Colon (tissue), 2 donors: ENCODE data around the gene FBLN1.
"Not testable (repeated sequence)": the region's sequence is repeated elsewhere in the genome, so short reads cannot be mapped to it uniquely, and the experiment has no call there.

Source experiments
- FAIRE-seq: peaks from 2 replicates; lab custom pipeline; 2012; peaks lifted over from hg19 to GRCh38; lab: Jason Lieb, UNC
- donor health status: control.
- donor health status: control.

FBLN1 gene

GRCh38 chr22:45612940-45613339 lies 110.3 kb downstream of the FBLN1 start:
- FAIRE-seq: no peak

DNA sequence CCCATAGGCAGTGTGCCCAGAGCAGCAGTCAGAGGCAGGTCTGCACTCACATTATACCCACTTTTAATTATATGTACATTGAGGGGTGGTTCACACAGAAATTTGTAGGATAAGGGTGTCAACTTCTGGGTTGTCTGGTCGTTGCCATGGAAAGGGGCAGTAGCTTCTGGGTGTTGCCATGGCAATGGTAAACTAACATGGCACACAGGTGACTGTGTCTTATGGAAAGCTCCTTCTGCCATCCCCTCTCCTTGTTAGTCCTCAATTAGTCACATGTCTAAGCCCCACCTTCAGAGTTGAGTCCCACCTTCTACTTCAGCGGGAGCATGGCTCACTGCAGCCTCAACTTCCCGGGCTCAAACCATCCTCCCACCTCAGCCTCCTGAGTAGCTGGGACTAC lies 112.7 kb downstream of the FBLN1 start:
- FAIRE-seq: no peak

GRCh38 chr22:45616432-45616831 lies 113.7 kb downstream of the FBLN1 start:
- no peak for FAIRE-seq

DNA sequence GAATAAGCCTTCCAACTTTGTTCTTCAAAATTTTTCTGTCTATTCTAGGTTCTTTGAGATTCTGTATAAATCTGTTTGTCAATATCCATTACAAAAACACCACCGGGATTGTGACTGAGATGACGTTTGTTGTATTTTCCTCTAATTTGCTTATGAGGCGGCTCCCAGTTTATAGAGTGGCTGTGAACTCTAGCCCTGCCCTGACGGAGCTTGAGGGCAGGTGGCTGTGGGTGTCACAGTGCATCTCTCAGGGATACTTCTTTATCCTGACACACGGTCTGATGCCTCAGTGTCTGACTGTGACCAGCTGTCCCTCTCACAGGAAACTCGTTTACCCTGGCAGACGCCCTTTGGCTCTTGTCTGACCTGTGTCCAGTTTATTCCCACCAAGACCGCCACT lies 115.3 kb downstream of the FBLN1 start:
- FAIRE-seq: no peak

- FAIRE-seq: no peak
Measured at GRCh38 chr22:45620706-45621105, 118.0 kb downstream of the FBLN1 start.

DNA sequence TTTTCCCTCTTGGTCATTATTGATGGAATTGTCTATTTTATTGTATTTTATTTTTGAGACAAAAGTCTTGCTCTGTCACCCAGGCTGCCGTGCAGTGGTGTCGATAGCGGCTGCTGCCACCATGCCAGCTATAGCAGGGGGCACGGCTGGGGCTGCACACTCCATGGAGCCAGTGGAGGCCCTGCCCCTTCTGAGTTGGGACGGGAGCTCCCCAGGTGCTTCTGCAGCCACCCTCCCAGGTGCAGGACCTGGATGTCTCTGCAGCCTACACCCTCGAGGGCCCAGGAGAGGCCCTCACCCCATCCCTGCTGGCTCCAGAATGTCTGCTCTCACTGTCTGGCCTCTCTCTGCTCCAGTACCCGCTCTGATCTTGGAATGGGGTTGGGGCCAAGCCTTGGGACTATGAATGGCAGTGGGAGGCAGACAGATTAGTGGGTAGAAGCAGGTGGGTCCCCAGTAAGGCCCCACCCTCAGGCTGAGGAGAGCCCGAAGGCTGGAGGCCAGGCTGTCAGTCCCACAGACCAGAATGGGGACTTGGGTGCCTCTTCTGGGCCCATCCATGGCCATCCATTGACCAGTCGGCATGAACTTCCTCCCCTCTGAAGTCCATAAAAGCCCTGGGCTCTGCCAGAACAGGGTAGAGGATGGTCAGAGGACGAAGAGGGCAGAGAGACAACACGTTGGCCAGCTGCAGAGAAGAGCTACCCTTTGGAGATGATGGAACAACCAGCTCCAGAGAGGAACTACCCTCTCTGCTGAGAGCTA lies 119.3 kb downstream of the FBLN1 start:
- FAIRE-seq: no peak

- FAIRE-seq: not testable (repeated sequence)
Measured at GRCh38 chr22:45623464-45624145, 120.9 kb downstream of the FBLN1 start.

- no peak for FAIRE-seq
Measured at GRCh38 chr22:45626198-45626651, 123.5 kb downstream of the FBLN1 start.

GRCh38 chr22:45627489-45628233 lies 125.0 kb downstream of the FBLN1 start:
- FAIRE-seq: no peak

DNA sequence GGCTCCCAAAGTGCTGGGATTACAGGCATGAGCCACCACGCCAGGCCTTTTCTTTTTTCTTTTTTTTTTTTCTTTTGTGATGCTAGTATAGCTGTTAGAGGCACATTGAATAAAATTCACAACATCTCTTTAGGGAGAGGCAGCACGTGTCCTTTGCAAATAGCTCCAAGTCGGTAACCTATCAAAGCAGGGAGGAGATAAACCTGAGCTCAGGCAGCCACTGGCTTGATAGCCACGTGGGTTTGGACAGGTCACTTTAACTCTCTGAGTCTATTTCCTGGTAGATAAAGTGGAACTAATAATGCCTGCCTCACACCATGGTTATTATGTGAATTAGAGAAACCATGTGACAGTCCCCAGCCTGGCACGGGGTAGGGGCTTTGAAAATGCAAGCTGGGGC lies 125.8 kb downstream of the FBLN1 start:
- FAIRE-seq: no peak

GRCh38 chr22:45629469-45630089 lies 126.9 kb downstream of the FBLN1 start:
- no peak for FAIRE-seq

DNA sequence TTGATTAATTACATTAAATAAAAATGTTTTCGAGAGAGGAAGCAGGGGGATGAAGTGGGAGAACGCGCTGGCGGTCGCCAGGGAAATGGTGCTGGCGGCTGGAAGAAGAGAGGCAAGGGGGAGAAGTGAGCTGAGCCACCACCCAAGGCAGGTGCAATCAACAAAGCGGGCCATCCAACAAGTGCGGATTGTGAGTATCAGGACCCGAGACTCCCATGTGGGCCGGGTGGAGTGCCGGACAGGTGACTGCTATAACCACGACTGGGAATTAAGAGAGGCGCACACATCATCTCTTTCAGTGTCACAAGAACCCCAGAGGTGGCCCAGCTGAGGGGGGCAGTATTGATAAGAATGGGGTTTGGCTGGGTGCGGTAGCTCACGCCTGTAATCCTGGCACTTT lies 127.8 kb downstream of the FBLN1 start:
- FAIRE-seq: no peak

DNA sequence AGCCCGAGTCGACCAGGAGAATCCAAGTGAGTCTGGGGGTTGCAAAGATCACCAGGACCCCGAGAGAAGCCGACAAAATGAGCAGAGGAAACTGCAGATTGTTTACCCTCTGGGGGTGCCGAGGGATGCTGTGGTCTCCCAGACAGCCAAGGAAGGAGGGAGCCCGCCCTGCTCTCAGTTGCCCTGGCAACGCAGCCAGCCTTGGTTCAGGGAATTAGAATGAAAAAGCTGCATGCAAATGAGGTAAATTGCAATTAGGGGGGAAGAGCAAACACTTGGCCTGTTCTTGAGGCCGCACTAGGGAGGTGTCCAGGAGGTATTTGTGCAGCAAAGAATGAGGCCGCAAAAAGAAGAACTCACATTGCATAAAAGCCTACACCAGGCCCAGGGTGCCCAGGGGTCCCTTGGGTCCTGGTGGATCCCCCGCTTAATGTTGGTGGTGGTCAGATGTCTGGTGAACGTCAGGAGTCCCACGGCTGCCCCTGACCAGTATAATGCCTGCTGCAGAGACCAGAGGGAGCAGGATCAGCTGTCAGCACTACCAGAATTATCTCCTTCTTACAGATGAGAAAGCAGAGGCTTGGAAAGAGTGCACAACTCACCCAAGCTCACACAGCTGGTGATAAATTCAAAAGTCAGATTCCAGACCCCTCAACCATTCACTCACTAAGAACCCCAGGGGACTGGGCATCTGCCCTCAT lies 128.6 kb downstream of the FBLN1 start:
- no peak for FAIRE-seq

- no peak for FAIRE-seq
Measured at GRCh38 chr22:45631841-45632238, 129.2 kb downstream of the FBLN1 start.

- no peak for FAIRE-seq
Measured at GRCh38 chr22:45632791-45633515, 130.3 kb downstream of the FBLN1 start.

DNA sequence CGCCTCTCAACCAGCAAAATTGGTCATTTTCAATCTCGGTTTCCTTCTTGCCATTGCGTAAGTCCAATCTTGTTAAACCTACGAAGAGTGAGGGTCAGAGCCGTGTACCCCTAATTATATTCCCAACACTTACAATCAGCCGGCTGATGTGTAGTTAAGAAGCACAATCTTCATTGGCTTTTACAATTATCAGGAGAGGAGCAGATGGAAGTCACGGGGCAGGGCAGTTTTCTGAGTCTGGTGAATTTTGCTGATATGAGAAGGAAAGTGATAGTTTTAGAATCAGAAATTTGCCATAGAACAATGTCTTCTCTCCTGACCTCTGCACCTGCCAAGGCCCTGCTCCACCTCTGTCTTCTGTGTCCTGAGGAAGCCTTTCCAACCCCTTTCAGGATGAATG lies 134.0 kb downstream of the FBLN1 start:
- FAIRE-seq: no peak

DNA sequence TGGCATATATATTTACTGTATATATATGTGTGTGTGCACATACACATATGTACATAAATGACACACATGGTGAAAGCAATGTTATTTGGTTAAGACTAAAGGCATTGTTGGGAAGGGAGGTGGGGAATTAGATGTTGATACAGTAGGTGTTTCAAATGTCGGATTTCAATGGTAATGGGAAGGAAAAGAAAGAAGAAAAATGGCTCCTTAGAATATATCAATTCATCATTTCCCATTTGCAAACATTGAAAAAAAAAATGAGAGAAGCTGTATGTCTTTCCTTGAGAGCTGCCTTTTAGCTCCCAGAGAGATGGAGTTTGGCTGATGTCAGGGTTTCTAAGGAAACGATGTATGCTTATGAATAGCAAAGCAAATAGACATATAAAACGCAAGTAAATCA lies 135.5 kb downstream of the FBLN1 start:
- FAIRE-seq: no peak

DNA sequence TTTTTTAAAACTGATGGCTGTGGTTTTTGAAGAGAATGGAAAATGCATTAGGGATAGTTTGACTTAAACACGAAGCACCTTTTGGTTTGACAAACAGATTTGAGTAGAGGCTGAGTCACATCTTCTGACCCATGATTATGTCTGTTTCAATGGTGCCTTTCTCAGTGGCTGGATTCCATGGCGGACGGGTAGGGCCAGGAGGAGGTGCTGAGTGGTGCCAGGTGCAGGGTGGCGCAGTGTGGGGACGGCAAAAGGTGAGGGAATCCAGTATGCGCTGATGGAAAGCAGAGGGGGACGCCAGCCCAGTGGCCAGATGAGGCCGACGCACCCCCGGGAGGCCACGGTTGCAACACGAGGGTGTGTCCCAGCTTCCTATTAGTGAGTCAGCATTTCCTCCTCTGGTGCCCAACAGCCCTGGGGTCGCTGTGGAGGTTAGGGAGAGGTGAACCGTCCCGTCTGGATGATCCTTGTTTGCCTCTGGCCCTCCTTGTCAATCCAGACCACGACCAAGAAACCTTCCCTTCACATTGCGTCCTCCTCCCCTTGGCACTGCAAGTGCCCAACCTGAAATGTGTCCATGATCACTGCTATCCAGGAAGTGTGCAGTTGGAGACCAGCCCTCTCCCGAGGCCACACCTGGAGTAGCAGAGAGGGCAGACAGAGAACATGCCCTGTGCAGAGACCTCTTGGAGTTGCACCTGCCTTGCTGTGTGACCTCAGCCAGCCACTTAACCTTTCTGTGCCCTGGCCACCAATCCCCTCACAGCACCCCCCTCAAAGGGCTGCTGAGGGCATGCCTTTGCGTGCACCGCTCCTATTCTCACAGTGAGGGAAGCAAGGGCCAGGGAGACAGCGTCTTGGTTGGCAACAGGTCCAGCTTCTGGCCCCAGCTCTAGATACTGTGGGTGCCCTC lies 136.4 kb downstream of the FBLN1 start:
- no peak for FAIRE-seq

DNA sequence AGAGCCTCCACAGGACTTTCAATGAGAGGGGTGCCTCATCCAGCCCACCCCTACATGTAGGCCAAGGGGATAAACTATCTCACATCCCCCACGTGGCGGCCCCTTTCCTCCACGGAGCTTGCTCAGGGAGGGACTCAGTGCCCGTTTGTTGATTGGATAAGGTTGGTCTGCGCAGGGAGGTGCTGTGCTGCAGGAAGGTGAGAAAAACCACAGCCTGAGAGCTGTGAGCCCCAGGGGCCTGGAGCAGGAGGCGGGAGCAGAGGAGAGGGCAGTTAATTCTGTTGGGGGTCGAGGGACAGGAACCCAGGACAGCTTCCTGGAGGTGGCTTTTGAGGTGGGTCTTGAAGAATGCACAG lies 137.0 kb downstream of the FBLN1 start:
- FAIRE-seq: no peak

GRCh38 chr22:45640291-45640940 lies 137.7 kb downstream of the FBLN1 start:
- FAIRE-seq: no peak
